GM18502 (cell line): ENCODE data around the gene HTRA3.

Source experiments
- ATAC-seq: cut with Tn5 transposase; IDR thresholded peaks from one replicate; pipeline ENCODE4 v1.9.1; 2021; ENCODE audit warnings: mild to moderate bottlenecking; ENCODE audit not compliant: unreplicated experiment, poor library complexity

Gene HTRA3

GRCh38 chr4:8305851-8306471 is 36.4 kb downstream of the HTRA3 start:
- ATAC-seq: no peak

GRCh38 chr4:8306511-8307021 is 37.0 kb downstream of the HTRA3 start:
- ATAC-seq: no peak

- no peak for ATAC-seq
These were observed 37.6 kb downstream of the HTRA3 start for GRCh38 chr4:8307121-8307520.

GRCh38 chr4:8307714-8308113 is 38.2 kb downstream of the HTRA3 start:
- no peak for ATAC-seq

GRCh38 chr4:8308144-8308543 is 38.6 kb downstream of the HTRA3 start:
- no peak for ATAC-seq

GRCh38 chr4:8308856-8309771 is 39.6 kb downstream of the HTRA3 start:
- no peak for ATAC-seq

- ATAC-seq: no peak
These were observed 40.8 kb downstream of the HTRA3 start for GRCh38 chr4:8310306-8310705.

- no peak for ATAC-seq
These were observed 41.8 kb downstream of the HTRA3 start for GRCh38 chr4:8311101-8312068.

- no peak for ATAC-seq
These were observed 42.5 kb downstream of the HTRA3 start for GRCh38 chr4:8312069-8312445.

GRCh38 chr4:8312976-8313375 is 43.4 kb downstream of the HTRA3 start:
- ATAC-seq: no peak

- no peak for ATAC-seq
These were observed 45.2 kb downstream of the HTRA3 start for GRCh38 chr4:8314691-8315255.

GRCh38 chr4:8315435-8316250 is 46.1 kb downstream of the HTRA3 start:
- no peak for ATAC-seq

- ATAC-seq: no peak
These were observed 46.8 kb downstream of the HTRA3 start for GRCh38 chr4:8316251-8316771.

- ATAC-seq: no peak
These were observed 47.4 kb downstream of the HTRA3 start for GRCh38 chr4:8316911-8317351.

- no peak for ATAC-seq
These were observed 47.9 kb downstream of the HTRA3 start for GRCh38 chr4:8317474-8317873.

- ATAC-seq: no peak
These were observed 49.0 kb downstream of the HTRA3 start for GRCh38 chr4:8318509-8318908.

GRCh38 chr4:8319061-8319460 is 49.5 kb downstream of the HTRA3 start:
- ATAC-seq: no peak

GRCh38 chr4:8319731-8320385 is 50.3 kb downstream of the HTRA3 start:
- ATAC-seq: no peak

GRCh38 chr4:8320386-8320750 is 50.8 kb downstream of the HTRA3 start:
- ATAC-seq: no peak
